ENCODE measurements around the gene CFAP52. TPM values are rescaled to one million over a fixed set of nuclear protein-coding genes. Genes with fewer than 3 reads are reported as not detected.

CFAP52 gene
- total and polyA plus RNA-seq, 2 of the 13 experiments (the other 11 are each of a cell fraction or from before 2014, with no cell fraction given): not detected

- TF ChIP-seq DZIP1 (CRISPR knock-in tag; IDR thresholded peaks at IDR 0.05) (no peak), ZNF614 (CRISPR knock-in tag; IDR thresholded peaks at IDR 0.05; ENCODE audit: borderline replicate concordance) (no peak), ZNF264 (CRISPR knock-in tag; IDR thresholded peaks at IDR 0.05) (no peak), ZNF609 (CRISPR knock-in tag; IDR thresholded peaks at IDR 0.05; ENCODE audit: borderline replicate concordance) (peak; percentile 50; the same call in 1 of the 2 replicates), SRY (CRISPR knock-in tag; IDR thresholded peaks at IDR 0.05) (no peak), KAT2B (IDR thresholded peaks at IDR 0.05; ENCODE audit: borderline replicate concordance, low read depth, low read length) (no peak), ZNF749 (CRISPR knock-in tag; IDR thresholded peaks at IDR 0.05; ENCODE audit: borderline replicate concordance) (0 out of 2 replicates have a peak, but pooled peaks have one; percentile 29), ZFP1 (CRISPR knock-in tag; IDR thresholded peaks at IDR 0.05) (no peak), ZNF331 (CRISPR knock-in tag; IDR thresholded peaks at IDR 0.05) (no peak), ZIK1 (CRISPR knock-in tag; IDR thresholded peaks at IDR 0.05; ENCODE audit: borderline replicate concordance, low read depth) (no peak), ZNF24 (IDR thresholded peaks at IDR 0.05) (no peak), ZNF281 (CRISPR knock-in tag; IDR thresholded peaks at IDR 0.05; ENCODE audit: borderline replicate concordance) (no peak), RBFOX2 (IDR thresholded peaks at IDR 0.05; ENCODE audit: low read depth, low read length) (no peak), ZNF207 (IDR thresholded peaks at IDR 0.05; ENCODE audit: borderline replicate concordance) (no peak), ZNF276 (CRISPR knock-in tag; IDR thresholded peaks at IDR 0.05; ENCODE audit: low read depth) (no peak), FOXA3 (CRISPR knock-in tag; IDR thresholded peaks at IDR 0.05) (peak; percentile 49; the same call in 1 of the 2 replicates), ZNF432 (CRISPR knock-in tag; IDR thresholded peaks at IDR 0.05; ENCODE audit: borderline replicate concordance) (no peak)
Observed at GRCh38 chr17:9684955-9685621, 108.6 kb downstream of the CFAP52 start (continued).
